Naive thymus-derived CD8-positive, alpha-beta T cell (primary cell): Measurements from ENCODE around the gene TRAPPC6A. TPM values are rescaled to one million over a fixed set of nuclear protein-coding genes. Genes with fewer than 3 reads are reported as not detected.

Experiments
- ATAC-seq, 2 donors: fragments of 150-1000 bp; cut with Tn5 transposase in 1 of 2; sonication (Bioruptor Pico), chemical (Tn5 transposase) in 1 of 2; 1 replicate in 1 of 2; 2 replicates in 1 of 2; pipeline ENCODE4 v1.10.0; 2021; ENCODE audit warnings: mild to moderate bottlenecking in 2 of 2, moderate library complexity in 2 of 2
- POLR2A ChIA-PET: fragments of 350-600 bp; sonication (Branson Sonifier 250); formaldehyde crosslinking; loops from one replicate; lab custom pipeline; 2021; ENCODE audit warnings: antibody characterized with exemption; lab: Charles Lee
- DNase-seq, 10 donors: peaks; one replicate each; pipeline versions ENCODE4 v3.0.0 to v3.0.0-alpha.2; 2020 to 2022
- H3K27ac Mint-ChIP-seq, 10 donors: one replicate each; pipeline ENCODE4 v1.8.0; 2020 to 2022; ENCODE audit warnings: mild to moderate bottlenecking in 10 of 10, mixed read lengths in 10 of 10, moderate library complexity in 4 of 10, inconsistent platforms in 1 of 10
- H3K27me3 Mint-ChIP-seq, 5 donors: one replicate each; pipeline ENCODE4 v1.8.0; 2021 to 2022; ENCODE audit warnings: mixed read lengths in 5 of 5
- H3K36me3 Mint-ChIP-seq, 3 donors: one replicate each; pipeline ENCODE4 v1.8.0; 2020 to 2022; ENCODE audit warnings: mixed read lengths in 3 of 3, mild to moderate bottlenecking in 2 of 3, inconsistent platforms in 1 of 3
- H3K4me1 Mint-ChIP-seq, 4 donors: one replicate each; pipeline ENCODE4 v1.8.0; 2021 to 2022; ENCODE audit warnings: mixed read lengths in 4 of 4
- H3K4me3 Mint-ChIP-seq, 10 donors: one replicate each; pipeline ENCODE4 v1.8.0; 2020 to 2022; ENCODE audit warnings: mild to moderate bottlenecking in 10 of 10, mixed read lengths in 10 of 10, moderate library complexity in 6 of 10, inconsistent platforms in 1 of 10
- H3K9me3 Mint-ChIP-seq, 9 donors: one replicate each; pipeline ENCODE4 v1.8.0; 2020 to 2022; ENCODE audit warnings: mixed read lengths in 9 of 9, mild to moderate bottlenecking in 3 of 9, inconsistent platforms in 1 of 9, moderate library complexity in 1 of 9
- polyA plus RNA-seq, 3 donors: library from polyadenylated mRNA; unstranded; fragments of 300-500 nt; fragmentation: Illumina TruSeq; gene quantifications; one replicate each; pipeline ENCODE4 v1.2.3, GENCODE V29; 2021
- total RNA-seq, 8 experiments: library from RNA in 2 of 8; stranded (reverse) in 2 of 8; gene quantifications; one replicate each; pipeline ENCODE4 v1.2.3 and lab custom pipeline; 2021 to 2026

Gene TRAPPC6A
- total and polyA plus RNA-seq, 5 experiments from 2014 or later = 48.5 to 193 (median 149) TPM

DNA sequence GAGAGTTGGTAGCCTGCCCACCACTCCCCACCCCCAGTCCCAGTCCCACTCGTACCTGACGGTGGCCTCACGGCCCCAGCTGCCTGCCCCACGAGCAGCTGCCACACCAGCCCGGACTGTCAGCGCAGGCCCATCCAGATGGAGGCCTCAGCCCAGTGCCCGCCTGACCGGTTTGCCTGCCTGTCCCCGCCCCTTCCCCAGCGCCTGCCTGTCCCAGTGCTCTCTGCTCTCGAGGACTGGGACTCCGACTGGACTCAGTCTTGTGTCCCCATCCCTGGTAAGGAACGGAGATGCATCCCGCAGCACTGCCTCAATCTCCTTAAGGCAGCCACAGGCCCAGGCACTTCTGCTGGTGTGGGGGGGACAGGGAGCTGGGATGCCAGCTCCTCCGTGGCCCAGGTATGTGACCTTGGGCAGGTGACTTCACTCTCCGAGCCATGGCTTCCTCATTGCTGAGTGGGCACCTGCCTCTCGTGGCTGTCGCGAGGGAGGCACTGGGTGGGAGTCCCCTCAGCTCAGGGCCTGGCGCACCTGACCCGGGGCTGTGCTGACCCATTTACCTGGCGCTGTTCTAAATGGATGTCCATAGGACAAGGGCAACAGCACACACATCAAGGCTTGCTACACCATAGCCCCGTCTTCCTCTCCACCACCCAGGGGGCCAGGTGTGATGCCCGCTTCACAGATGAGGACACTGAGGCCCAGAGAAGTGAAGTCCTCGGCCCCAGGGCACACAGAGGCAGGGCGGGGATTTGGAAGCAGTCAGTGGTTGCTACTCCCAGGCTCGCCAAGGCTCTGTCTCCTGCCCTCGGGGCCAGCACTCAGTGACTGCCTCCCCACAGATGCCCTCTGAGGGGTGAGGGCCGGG is 16.9 kb downstream of the TRAPPC6A start, which contains the start of gene NKPD1:
Gene NKPD1, minus strand, starts transcription at position 113 of the 868 bp plus-strand sequence. CDS start 832 bp downstream, outside the sequence.
- no peak for ATAC-seq
- POLR2A ChIA-PET = interaction anchor here (1.2 kb wide), 1 partner anchor 11 kb away, joined by 3 read pairs; no protein-coding TSS in a partner anchor
- DNase-seq = no peak
- Mint-ChIP-seq H3K27ac (peak within 1 kb of the TSS in 4 of 10 donors; percentile 30 to 88 (median 63)), H3K4me1 (peaks cover 5 to 31% (median 21%) of the 10 kb centered on the region in 4 donors), H3K27me3 (peaks cover 2 to 13% (median 7%) of the 10 kb centered on the region in 5 donors), H3K4me3 (no peak within 1 kb of the TSS), H3K36me3 (peaks cover 0 to 2% (median 0%) of the 10 kb centered on the region in 3 donors), H3K9me3 (no peaks in the 10 kb centered on the region)

DNA sequence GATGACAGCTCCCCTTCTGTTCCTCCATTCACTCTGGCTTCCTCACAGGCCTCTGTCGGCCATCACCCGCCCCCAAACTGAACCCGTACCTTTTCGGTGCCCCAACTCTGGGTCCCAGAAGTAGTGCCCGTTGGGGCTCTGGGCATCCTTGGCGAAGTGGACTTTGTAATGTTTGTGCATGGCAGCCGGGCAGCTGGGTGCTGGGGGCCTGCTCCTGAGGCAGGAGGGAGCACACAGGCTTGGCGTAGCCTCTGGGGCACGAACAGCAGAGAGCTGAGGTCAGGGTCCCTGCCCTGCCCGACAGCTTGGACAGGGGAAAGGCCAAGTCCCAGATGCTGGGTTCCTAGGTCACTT is 18.1 kb downstream of the TRAPPC6A start:
- Mint-ChIP-seq H3K36me3 (peaks cover 0 to 2% (median 0%) of the 10 kb centered on the region in 3 donors), H3K9me3 (no peaks in the 10 kb centered on the region), H3K27me3 (peaks cover 2 to 20% (median 8%) of the 10 kb centered on the region in 5 donors), H3K27ac (peak overlapping the region in 3 of 10 donors; percentile 30 to 75 (median 51)), H3K4me1 (peaks cover 5 to 26% (median 14%) of the 10 kb centered on the region in 4 donors), H3K4me3 (no peak overlapping the region)
- no peak for DNase-seq
- no peak for ATAC-seq
- POLR2A ChIA-PET = interaction anchor here (1.2 to 1.3 kb wide), 2 partner anchors 12 to 19 kb away, joined by 3 to 4 read pairs; partner anchors contain the start of gene BLOC1S3

DNA sequence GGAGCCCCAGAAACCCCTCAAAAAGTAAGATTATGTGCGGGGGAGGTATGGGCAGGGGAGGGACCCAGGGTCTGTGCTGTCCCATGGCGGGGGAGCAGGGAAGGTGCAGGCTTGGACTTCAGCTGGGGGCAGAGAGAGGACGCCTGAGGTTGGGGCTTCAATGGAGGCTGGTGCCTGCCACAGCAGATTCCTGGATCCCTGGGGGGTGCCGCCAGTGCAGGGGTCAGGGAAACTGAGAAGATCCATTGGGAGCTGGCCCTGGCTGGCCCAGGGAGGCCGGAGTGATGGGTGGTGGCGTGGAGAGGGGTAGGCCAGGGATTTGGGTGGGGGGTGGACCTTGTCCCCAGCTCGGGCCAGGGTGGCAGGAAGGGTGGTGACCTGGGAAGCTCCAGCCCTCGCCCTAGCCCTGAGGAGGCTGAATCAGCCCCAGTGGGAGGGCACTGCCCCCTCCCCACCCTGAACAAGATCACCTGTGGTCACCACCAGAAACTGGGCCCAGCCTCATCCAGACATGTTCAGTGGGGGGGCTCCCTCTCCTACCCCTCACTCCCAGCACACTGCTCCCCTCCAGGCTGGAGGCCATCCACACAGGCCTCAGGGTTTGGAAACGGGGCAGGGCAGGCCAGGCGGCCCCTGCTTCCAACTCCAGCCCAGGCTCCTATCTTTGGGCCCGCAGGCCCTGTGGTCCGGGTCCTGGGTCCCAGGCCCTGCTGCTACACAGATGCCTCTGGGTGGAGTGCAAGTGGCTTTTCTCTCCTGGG is 18.6 kb downstream of the TRAPPC6A start:
- ATAC-seq (no peak), DNase-seq (no peak)
- Mint-ChIP-seq H3K36me3 (peaks cover 0 to 2% (median 0%) of the 10 kb centered on the region in 3 donors), H3K9me3 (no peaks in the 10 kb centered on the region), H3K4me3 (no peak overlapping the region), H3K4me1 (peaks cover 5 to 22% (median 12%) of the 10 kb centered on the region in 4 donors), H3K27me3 (peaks cover 2 to 22% (median 8%) of the 10 kb centered on the region in 5 donors), H3K27ac (peak overlapping the region in 1 of 10 donors; percentile 31)
- POLR2A ChIA-PET = interaction anchor here (1.2 to 1.4 kb wide), 3 partner anchors 12 to 19 kb away, joined by 3 to 4 read pairs (median 4); partner anchors contain the start of gene BLOC1S3

DNA sequence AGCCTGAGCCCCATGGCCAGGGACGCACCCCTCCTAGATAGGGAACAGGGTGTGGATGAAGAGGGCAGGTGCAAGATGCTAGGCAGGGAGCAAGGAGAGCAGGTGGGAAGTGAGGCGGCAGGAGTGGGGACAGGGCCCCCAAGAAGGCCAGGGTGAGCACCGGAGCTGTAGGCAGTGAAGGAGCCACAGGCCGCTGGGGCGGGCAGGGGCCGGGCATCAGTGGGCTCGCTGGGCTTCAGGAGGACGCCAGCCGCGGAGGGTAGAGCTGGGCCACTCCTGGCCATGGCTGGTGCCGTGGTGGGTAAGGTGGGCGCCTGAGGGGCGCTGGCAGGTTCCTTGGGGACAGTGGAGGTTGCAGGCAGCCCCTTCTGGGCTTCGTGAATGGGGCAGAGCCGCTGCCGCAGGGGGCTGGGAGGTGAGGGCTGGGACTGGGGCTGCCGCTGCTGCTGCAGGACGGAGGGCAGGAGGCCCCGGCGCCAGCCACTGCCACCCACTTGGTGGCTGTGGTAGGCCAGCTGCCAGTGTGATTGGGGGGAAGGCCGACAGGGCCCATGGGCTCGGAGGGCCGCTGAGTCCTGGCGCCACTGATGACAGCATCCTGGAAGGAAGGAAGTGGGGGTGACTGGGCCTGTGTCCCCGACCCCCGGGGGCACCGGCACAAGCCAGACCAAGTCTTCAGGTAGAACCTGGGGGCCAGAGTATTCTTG is 19.4 kb downstream of the TRAPPC6A start:
- H3K36me3 Mint-ChIP-seq = peaks cover 0 to 2% (median 0%) of the 10 kb centered on the region in 3 donors
- peaks cover 9 to 21% (median 11%) of the 10 kb centered on the region in 4 donors for H3K4me1 Mint-ChIP-seq
- DNase-seq (no peak), ATAC-seq (no peak)
- peaks cover 2 to 29% (median 15%) of the 10 kb centered on the region in 5 donors for H3K27me3 Mint-ChIP-seq
- POLR2A ChIA-PET = interaction anchor here (0.5 to 1.4 kb wide), 3 partner anchors 15 to 682 kb away, joined by 3 to 6 read pairs (median 4); no protein-coding TSS in a partner anchor
- H3K4me3 Mint-ChIP-seq = no peak overlapping the region
- no peaks in the 10 kb centered on the region for H3K9me3 Mint-ChIP-seq
- H3K27ac Mint-ChIP-seq = peak overlapping the region in 1 of 10 donors; percentile 31

DNA sequence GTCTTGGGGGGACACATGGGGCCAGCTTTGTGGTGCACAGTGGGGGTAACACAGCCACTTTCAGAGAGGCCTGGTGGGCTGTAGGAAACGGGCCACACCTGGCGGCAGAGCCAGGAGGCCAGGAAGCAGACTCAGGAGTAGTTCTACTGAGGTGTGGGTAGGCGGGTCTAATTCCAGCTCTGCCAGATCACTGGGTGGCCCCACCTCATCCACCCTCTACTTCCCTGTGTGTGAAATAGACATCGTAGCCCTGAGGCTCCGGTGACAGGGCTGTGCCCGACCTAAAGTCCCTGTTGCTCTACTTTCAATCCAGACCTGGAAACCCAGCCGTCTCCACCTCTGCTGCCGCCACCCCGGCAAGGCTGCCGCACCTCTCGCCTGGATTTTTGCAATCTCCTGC is 21.3 kb downstream of the TRAPPC6A start:
- H3K36me3 Mint-ChIP-seq = peaks cover 0 to 2% (median 0%) of the 10 kb centered on the region in 3 donors
- H3K4me3 Mint-ChIP-seq = no peak overlapping the region
- no peaks in the 10 kb centered on the region for H3K9me3 Mint-ChIP-seq
- DNase-seq = no peak
- peak overlapping the region in 1 of 10 donors; percentile 90 for H3K27ac Mint-ChIP-seq
- peaks cover 3 to 35% (median 15%) of the 10 kb centered on the region in 5 donors for H3K27me3 Mint-ChIP-seq
- H3K4me1 Mint-ChIP-seq = peaks cover 12 to 28% (median 18%) of the 10 kb centered on the region in 4 donors
- no peak for ATAC-seq
- POLR2A ChIA-PET = no interaction called here

DNA sequence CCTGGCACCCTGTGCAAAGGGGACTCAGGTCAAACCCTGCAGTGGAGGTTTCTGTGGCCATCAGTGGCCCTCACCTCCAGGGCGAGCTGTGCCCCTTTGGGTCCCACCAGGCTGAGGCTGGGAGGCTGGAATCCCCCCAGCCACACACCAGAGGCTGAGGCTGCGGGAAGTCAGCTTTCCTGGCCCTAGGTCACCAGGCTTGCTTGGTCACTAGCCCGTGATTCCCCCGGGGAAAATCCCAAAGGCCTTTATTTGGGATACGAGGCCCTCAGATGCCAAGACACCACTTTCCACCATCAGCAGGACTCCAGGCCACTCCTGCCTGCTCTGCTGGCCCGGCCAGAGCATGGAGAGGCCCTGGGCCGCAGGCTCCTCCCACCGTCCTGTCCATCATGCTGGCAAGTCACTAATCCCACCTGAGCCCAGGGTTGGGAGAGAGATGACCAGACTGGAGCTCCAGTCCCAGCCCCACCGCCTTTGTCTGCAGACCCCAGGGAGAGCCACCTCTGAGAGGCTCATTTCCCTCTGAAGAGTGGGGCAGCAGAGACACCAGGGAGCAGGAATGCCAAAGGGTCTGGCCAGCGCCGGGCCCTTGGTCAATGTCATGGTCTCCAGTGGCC is 21.9 kb downstream of the TRAPPC6A start:
- peaks cover 3 to 40% (median 15%) of the 10 kb centered on the region in 5 donors for H3K27me3 Mint-ChIP-seq
- no peak overlapping the region for H3K4me3 Mint-ChIP-seq
- POLR2A ChIA-PET = interaction anchor here (0.6 kb wide), 1 partner anchor 160 kb away, joined by 3 read pairs; no protein-coding TSS in a partner anchor
- H3K9me3 Mint-ChIP-seq = no peaks in the 10 kb centered on the region
- ATAC-seq (no peak), DNase-seq (no peak)
- peaks cover 12 to 34% (median 23%) of the 10 kb centered on the region in 4 donors for H3K4me1 Mint-ChIP-seq
- peaks cover 0 to 2% (median 0%) of the 10 kb centered on the region in 3 donors for H3K36me3 Mint-ChIP-seq
- H3K27ac Mint-ChIP-seq = no peak overlapping the region

DNA sequence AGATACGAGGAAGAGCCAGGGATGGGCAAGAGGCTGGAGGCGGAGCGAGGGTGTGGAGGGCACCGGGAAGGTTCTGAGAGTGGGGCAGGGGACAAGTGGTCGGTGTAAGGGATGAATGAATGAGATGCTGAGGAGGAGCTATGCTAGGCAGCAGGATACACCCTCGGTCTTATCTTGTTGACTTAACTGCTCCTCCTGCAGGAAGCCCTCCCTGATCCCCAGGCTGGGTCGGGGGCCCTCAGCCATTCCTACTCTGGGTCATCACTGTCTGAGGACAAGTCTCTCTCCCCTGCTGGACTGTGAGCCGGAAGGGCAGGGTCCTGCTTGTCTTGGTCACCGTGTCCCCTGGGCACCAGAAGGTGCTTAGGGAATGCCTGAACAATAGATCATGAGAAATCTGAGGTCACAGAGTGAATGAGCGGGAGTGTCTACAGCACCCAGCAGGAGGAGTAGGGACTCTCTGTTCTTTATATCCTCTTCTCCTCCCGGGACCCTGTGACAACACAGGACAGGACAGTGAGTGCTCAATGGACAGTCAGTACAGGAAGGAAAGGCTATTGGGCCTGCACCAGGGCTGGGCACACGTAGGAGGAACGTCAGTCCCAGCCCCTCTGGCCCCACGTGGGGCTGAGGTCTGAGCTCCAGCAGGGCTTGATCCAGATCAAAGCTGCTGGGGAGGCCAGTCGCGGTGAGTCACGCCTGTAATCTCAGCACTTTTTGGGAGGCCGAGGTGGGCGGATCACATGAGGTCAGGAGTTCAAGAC is 23.8 kb downstream of the TRAPPC6A start:
- POLR2A ChIA-PET = interaction anchor here (1.5 to 2.4 kb wide), 4 partner anchors 24 to 115 kb away, joined by 5 to 24 read pairs (median 6); partner anchors contain the start of genes BLOC1S3, CLASRP and TRAPPC6A
- H3K27ac Mint-ChIP-seq = peak overlapping the region in 1 of 10 donors; percentile 82

DNA sequence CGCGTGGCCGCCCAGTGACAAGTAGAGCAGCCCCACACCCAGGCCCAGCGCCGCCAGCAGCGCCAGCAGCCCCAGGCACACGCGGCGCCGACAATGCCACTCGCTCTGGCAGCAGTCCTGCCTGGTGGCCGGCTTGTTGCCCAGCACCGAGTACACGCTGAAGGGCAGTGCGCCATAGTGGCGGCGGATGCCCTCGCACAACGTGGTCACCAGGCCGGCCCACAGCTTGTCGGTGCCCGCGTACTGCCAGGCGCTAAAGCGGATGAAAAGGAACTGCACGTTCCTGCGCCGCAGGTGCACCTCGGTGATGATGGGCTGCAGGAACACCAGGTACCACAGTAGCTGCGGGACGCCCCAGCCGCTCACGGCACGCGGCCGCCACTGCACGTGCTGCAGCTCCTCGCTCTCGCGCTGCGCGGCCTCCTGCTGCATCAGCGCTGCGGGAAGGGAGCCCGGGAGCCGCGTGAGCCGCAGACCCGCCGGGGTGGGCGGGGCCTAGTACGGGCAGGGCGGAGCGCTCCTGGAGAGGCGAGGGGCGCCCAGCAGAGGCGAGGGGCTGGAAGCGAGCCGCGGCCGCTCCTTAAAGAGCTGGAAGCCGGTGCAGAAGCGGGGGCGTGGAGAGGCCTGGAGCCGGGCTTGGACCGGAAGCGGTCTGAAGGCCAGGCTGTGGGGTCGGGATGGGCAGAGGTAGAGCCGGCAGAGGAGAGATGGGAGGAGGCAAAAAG is 24.5 kb downstream of the TRAPPC6A start:
- DNase-seq (peak in 7 of 10 donors; percentile 22 to 39 (median 32)), ATAC-seq (peak; percentile 51 to 54)
- peak overlapping the region in 1 of 10 donors; percentile 82 for H3K27ac Mint-ChIP-seq
- POLR2A ChIA-PET = interaction anchor here (0.5 to 2.4 kb wide), 11 partner anchors 11 to 275 kb away, joined by 4 to 24 read pairs (median 5); partner anchors contain the start of genes BLOC1S3, CLASRP, PPP1R37 and TOMM40
- H3K36me3 Mint-ChIP-seq = no peaks in the 10 kb centered on the region
- peaks cover 3 to 40% (median 15%) of the 10 kb centered on the region in 5 donors for H3K27me3 Mint-ChIP-seq
- H3K9me3 Mint-ChIP-seq = no peaks in the 10 kb centered on the region
- H3K4me3 Mint-ChIP-seq = peak overlapping the region; percentile 74 to 89 (median 84)
- peaks cover 18 to 38% (median 32%) of the 10 kb centered on the region in 4 donors for H3K4me1 Mint-ChIP-seq

More for the DNA sequence above, 23.8 kb downstream of the TRAPPC6A start:
- H3K27me3 Mint-ChIP-seq = peaks cover 3 to 40% (median 15%) of the 10 kb centered on the region in 5 donors
- H3K9me3 Mint-ChIP-seq = no peaks in the 10 kb centered on the region
- no peaks in the 10 kb centered on the region for H3K36me3 Mint-ChIP-seq
- no peak for DNase-seq
- H3K4me3 Mint-ChIP-seq = peak overlapping the region; percentile 60 to 86 (median 73)
- H3K4me1 Mint-ChIP-seq = peaks cover 16 to 40% (median 28%) of the 10 kb centered on the region in 4 donors
- ATAC-seq = no peak

DNA sequence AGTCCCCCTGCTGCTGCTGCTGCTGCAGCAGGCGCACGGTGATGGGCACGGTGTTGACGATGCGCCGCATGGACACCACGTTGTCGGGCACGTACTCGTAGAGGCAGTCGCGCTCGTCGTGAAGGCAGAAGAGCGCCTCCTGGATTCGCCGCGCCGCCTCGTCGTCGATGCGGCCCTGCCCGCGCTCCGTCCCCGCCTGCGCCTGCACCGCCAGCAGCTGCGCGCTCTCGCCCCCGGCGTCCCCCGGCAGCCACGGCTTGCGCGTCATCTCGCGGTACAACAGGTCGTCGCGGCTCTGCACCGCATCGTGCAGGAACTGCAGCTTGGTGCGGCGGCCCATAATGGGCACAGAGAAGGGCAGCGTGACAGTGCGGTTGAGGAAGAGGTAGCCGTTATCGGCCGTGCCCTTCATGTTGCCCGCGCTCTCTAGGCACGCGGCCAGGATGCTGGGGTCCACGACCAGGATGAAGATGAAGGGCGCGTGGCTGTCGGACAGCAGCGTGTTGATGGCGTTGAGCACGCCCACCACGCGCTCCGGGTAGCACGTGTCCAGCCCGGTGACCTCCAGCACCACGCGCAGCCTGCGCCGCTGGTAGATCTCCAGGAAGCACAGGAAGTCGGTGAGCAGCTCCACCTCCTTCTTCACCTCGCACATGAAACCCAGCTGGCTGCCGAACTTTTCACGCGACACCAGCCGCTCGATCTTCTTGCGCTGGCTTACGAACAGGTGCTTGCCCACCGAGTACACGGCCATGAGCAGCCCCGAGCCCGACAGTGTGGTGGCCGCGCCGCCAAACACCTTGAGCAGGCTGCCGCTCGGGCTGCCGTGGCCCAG is 25.3 kb downstream of the TRAPPC6A start:
- Mint-ChIP-seq H3K27ac (peak overlapping the region in 9 of 10 donors; percentile 20 to 89 (median 67)), H3K27me3 (peaks cover 1 to 35% (median 15%) of the 10 kb centered on the region in 5 donors), H3K4me1 (peaks cover 16 to 32% (median 29%) of the 10 kb centered on the region in 4 donors), H3K36me3 (no peaks in the 10 kb centered on the region), H3K4me3 (peak overlapping the region; percentile 74 to 89 (median 84)), H3K9me3 (no peaks in the 10 kb centered on the region)
- POLR2A ChIA-PET = interaction anchor here (0.5 to 2.4 kb wide), 11 partner anchors 12 to 275 kb away, joined by 4 to 24 read pairs (median 5); partner anchors contain the start of genes BLOC1S3, CLASRP, PPP1R37 and TOMM40
- ATAC-seq (peak; percentile 73 to 76), DNase-seq (peak; percentile 21 to 75 (median 40))
